SK-N-SH (cell line): ENCODE measurements around the gene CDKL5.

Source experiments
- CHD2 ChIP-seq: fragments of 150-350 bp; IDR thresholded peaks from 2 replicates; pipeline ENCODE4 v1.6.1; 2018; ENCODE audit warnings: low read length; ENCODE audit not compliant: partially characterized antibody
- CTCF ChIP-seq: fragments of 200-600 bp; sonication (generic); IDR thresholded peaks from 2 replicates; pipeline ENCODE4 v1.6.1; 2017; ENCODE audit warnings: antibody characterized with exemption, mild to moderate bottlenecking, moderate library complexity
- ELF1 ChIP-seq: IDR thresholded peaks from 2 replicates; pipeline ENCODE4 v1.4.0; 2012
- POLR2AphosphoS5 ChIP-seq: IDR thresholded peaks from 2 replicates; pipeline ENCODE4 v1.6.1; 2012; ENCODE audit warnings: low read depth, low read length

GRCh38 chrX:18490806-18491555 lies 65.6 kb downstream of the CDKL5 start:
- TF ChIP-seq CHD2: no peak
- no peak for TF ChIP-seq ELF1
- no peak for TF ChIP-seq CTCF
- TF ChIP-seq POLR2AphosphoS5: no peak
